GM04504 (cell line): ENCODE results near the gene STYXL1.

ENCODE experiments used
- DNase-seq: peaks from one replicate; pipeline ENCODE4 v3.0.0-alpha.2; 2012; ENCODE audit warnings: low read depth

STYXL1 gene

GRCh38 chr7:75979759-75980429 is 67.9 kb downstream of the STYXL1 start:
- DNase-seq: no peak

GRCh38 chr7:75977743-75978142 is 70.1 kb downstream of the STYXL1 start:
- no peak for DNase-seq

GRCh38 chr7:75971961-75972763 is 75.6 kb downstream of the STYXL1 start:
- DNase-seq: no peak

GRCh38 chr7:75971309-75971960 is 76.4 kb downstream of the STYXL1 start:
- DNase-seq: no peak

- DNase-seq: no peak
These were observed 77.9 kb downstream of the STYXL1 start for GRCh38 chr7:75969704-75970498.

GRCh38 chr7:75969182-75969581 is 78.6 kb downstream of the STYXL1 start:
- DNase-seq: no peak

GRCh38 chr7:75968561-75969001 is 79.2 kb downstream of the STYXL1 start:
- no peak for DNase-seq

GRCh38 chr7:75968012-75968411 is 79.8 kb downstream of the STYXL1 start:
- no peak for DNase-seq

GRCh38 chr7:75967487-75967997 is 80.3 kb downstream of the STYXL1 start:
- no peak for DNase-seq

GRCh38 chr7:75967055-75967454 is 80.7 kb downstream of the STYXL1 start:
- DNase-seq: no peak

GRCh38 chr7:75966190-75966961 is 81.4 kb downstream of the STYXL1 start:
- peak; percentile 58 for DNase-seq

GRCh38 chr7:75965617-75966016 is 82.2 kb downstream of the STYXL1 start:
- no peak for DNase-seq

- DNase-seq: no peak
These were observed 84.3 kb downstream of the STYXL1 start for GRCh38 chr7:75963381-75963995.

- no peak for DNase-seq
These were observed 85.0 kb downstream of the STYXL1 start for GRCh38 chr7:75962607-75963380.

- no peak for DNase-seq
These were observed 86.6 kb downstream of the STYXL1 start for GRCh38 chr7:75961218-75961617.

GRCh38 chr7:75960372-75960771 is 87.4 kb downstream of the STYXL1 start:
- DNase-seq: no peak

GRCh38 chr7:75958802-75959543 is 88.8 kb downstream of the STYXL1 start:
- no peak for DNase-seq

GRCh38 chr7:75957021-75957736 is 90.6 kb downstream of the STYXL1 start:
- no peak for DNase-seq
